ENCODE measurements around the gene ZNF587B.

- TF ChIP-seq CTCF (IDR thresholded peaks at IDR 0.05 in 8 of 11, conservative IDR thresholded peaks at IDR 0.05 in 3 of 11) (no peak), POLR2A (IDR thresholded peaks at IDR 0.05) (no peak)
Measured at GRCh38 chr19:57829316-57829715, 783 bp upstream of the ZNF587B start.
